ENCODE data around the gene C5orf46. TPM values are rescaled to one million over a fixed set of nuclear protein-coding genes. Genes with fewer than 3 reads are reported as not detected.

C5orf46 gene
- total RNA-seq, 2 experiments from 2014 or later: not detected

DNA sequence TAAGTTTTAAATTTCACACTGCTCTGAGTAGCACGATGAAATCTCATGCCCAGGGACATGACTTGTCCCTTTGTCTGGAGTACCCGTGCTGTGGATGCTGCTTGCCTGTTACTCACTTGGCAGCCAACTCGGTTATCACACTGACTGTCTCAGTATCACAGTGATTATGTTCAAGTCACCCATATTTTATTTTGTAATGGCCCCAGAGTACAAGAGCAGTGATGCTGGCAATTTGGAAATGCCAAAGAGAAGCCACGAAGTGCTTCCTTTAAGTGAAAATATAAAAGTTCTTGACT is 50.6 kb downstream of the C5orf46 start:
- intact Hi-C loops (cut with micrococcal nuclease; ENCODE audit: unreplicated experiment): no loop called here
- no peak for TF ChIP-seq EZH2phosphoT487 (IDR thresholded peaks at IDR 0.05; ENCODE audit: borderline replicate concordance, low read depth, low read length)
- TF ChIP-seq, protein P1, sequence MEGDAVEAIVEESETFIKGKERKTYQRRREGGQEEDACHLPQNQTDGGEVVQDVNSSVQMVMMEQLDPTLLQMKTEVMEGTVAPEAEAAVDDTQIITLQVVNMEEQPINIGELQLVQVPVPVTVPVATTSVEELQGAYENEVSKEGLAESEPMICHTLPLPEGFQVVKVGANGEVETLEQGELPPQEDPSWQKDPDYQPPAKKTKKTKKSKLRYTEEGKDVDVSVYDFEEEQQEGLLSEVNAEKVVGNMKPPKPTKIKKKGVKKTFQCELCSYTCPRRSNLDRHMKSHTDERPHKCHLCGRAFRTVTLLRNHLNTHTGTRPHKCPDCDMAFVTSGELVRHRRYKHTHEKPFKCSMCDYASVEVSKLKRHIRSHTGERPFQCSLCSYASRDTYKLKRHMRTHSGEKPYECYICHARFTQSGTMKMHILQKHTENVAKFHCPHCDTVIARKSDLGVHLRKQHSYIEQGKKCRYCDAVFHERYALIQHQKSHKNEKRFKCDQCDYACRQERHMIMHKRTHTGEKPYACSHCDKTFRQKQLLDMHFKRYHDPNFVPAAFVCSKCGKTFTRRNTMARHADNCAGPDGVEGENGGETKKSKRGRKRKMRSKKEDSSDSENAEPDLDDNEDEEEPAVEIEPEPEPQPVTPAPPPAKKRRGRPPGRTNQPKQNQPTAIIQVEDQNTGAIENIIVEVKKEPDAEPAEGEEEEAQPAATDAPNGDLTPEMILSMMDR (conservative IDR thresholded peaks at IDR 0.05; ENCODE audit: low read length): no peak
- BruUV-seq (replicated peaks): no TSS peak
- POLR2A ChIA-PET: no interaction called here
- CTCF ChIA-PET (ENCODE audit: unreplicated experiment): no interaction called here
- Histone ChIP-seq H3K79me2 (ENCODE audit: insufficient read depth, low read depth, low read length) (no peaks in the 10 kb centered on the region), H3K9me2 (ENCODE audit: insufficient read depth, low read length) (no peaks in the 10 kb centered on the region), H3K4me1 (ENCODE audit: insufficient read depth, low read length, poor library complexity, severe bottlenecking) (no peaks in the 10 kb centered on the region), H3K9me3 (ENCODE audit: low read length) (no peaks in the 10 kb centered on the region), H3K36me3 (ENCODE audit: insufficient read depth, low read length) (no peaks in the 10 kb centered on the region), H4K20me1 (ENCODE audit: insufficient read depth, low read length) (no peaks in the 10 kb centered on the region), H3K4me3 (ENCODE audit: low read depth, low read length, poor library complexity, severe bottlenecking) (no peak overlapping the region), H3K27ac (ENCODE audit: low read depth, low read length, poor library complexity, severe bottlenecking) (no peak overlapping the region), H3K4me2 (ENCODE audit: low read length) (no peak overlapping the region), H2AFZ (ENCODE audit: low read length) (no peak overlapping the region)
- no peak for DNase-seq (ENCODE audit: low spot score)

DNA sequence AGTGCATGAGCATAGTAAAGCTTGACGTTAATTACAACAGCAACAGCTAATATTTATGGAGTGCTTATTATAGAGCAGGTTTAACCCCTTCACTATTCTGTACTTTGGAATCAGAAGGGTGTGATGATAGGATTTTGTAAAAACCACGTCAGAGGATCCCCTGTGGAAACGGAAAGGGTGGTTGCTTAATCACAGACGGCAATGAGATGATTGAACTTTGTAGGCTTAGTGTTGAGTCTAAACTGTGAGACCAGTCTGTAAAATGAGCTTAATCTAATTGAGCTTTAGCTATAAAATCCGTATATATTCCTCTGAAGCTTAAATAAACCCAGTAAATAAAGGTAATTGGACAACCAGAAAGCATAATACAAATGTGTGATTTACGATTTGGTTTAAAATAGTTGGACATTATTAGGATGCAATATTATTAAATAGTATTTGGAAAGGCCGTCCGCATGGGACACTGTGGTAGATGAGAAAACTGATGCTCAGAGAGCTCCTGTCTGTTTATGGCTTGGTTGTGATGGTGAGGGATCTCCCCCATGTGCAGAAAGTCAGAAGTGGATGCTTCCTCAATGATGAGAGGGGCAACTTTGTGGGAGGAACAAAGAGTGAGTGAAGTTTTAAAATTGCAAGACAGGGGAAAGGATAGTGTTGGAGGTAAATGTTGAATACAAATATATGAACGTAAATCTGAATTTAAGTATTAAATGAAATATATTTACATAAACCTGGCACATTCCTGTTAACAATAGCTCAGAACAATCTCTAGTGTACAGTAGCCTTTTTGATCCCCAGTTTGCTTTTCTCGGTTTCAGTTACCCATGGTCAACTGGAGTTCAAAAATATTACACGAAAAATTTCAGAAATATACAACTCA is 51.2 kb downstream of the C5orf46 start:
- intact Hi-C loops (cut with micrococcal nuclease; ENCODE audit: unreplicated experiment): no loop called here
- Histone ChIP-seq H3K36me3 (ENCODE audit: insufficient read depth, low read length) (no peaks in the 10 kb centered on the region), H3K9me2 (ENCODE audit: insufficient read depth, low read length) (no peaks in the 10 kb centered on the region), H3K27ac (ENCODE audit: low read depth, low read length, poor library complexity, severe bottlenecking) (no peak overlapping the region), H3K4me1 (ENCODE audit: insufficient read depth, low read length, poor library complexity, severe bottlenecking) (no peaks in the 10 kb centered on the region), H3K9me3 (ENCODE audit: low read length) (no peaks in the 10 kb centered on the region), H3K4me3 (ENCODE audit: low read depth, low read length, poor library complexity, severe bottlenecking) (no peak overlapping the region), H3K4me2 (ENCODE audit: low read length) (no peak overlapping the region), H4K20me1 (ENCODE audit: insufficient read depth, low read length) (no peaks in the 10 kb centered on the region), H2AFZ (ENCODE audit: low read length) (no peak overlapping the region), H3K79me2 (ENCODE audit: insufficient read depth, low read depth, low read length) (no peaks in the 10 kb centered on the region)
- TF ChIP-seq, protein P1 (conservative IDR thresholded peaks at IDR 0.05; ENCODE audit: low read length): no peak
- TF ChIP-seq EZH2phosphoT487 (IDR thresholded peaks at IDR 0.05; ENCODE audit: borderline replicate concordance, low read depth, low read length): no peak
- ChIA-PET CTCF (ENCODE audit: unreplicated experiment) (no interaction called here), POLR2A (interaction anchor here (0.6 to 1.2 kb wide), 3 partner anchors 9 to 229 kb away, joined by 3 to 4 read pairs (median 3); no protein-coding TSS in a partner anchor)
- BruUV-seq (replicated peaks): no TSS peak
- no peak for DNase-seq (ENCODE audit: low spot score)

DNA sequence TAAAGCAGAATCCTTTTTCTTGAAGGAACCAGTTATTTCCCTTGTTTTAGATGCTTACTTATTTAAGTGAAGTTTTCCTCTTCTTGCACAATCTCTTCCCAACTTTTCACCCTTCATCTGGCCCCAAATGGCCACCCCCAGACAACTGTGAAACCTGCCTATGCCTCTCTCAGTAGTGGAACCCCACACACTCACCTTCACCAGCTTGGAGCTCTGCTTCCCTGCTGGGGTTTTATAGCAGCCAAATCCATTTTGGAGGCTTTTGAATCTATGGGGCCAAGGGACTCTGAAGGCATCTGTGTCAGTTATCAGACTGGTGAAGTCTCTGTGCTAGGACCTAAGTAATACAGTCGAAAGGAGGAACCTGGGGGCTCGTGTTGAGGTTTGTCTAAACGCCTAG is 52.0 kb downstream of the C5orf46 start:
- H3K27ac ChIP-seq (ENCODE audit: low read depth, low read length, poor library complexity, severe bottlenecking): no peak overlapping the region
- DNase-seq (ENCODE audit: low spot score): no peak
- no peak overlapping the region for H3K4me2 ChIP-seq (ENCODE audit: low read length)
- no peaks in the 10 kb centered on the region for H3K9me3 ChIP-seq (ENCODE audit: low read length)
- H4K20me1 ChIP-seq (ENCODE audit: insufficient read depth, low read length): no peaks in the 10 kb centered on the region
- H3K4me3 ChIP-seq (ENCODE audit: low read depth, low read length, poor library complexity, severe bottlenecking): no peak overlapping the region
- H3K4me1 ChIP-seq (ENCODE audit: insufficient read depth, low read length, poor library complexity, severe bottlenecking): no peaks in the 10 kb centered on the region
- H2AFZ ChIP-seq (ENCODE audit: low read length): no peak overlapping the region
- POLR2A ChIA-PET: interaction anchor here (1.0 to 1.2 kb wide), 2 partner anchors 9 to 10 kb away, joined by 3 to 4 read pairs; no protein-coding TSS in a partner anchor
- no peaks in the 10 kb centered on the region for H3K9me2 ChIP-seq (ENCODE audit: insufficient read depth, low read length)
- BruUV-seq (replicated peaks): no TSS peak
- CTCF ChIA-PET (ENCODE audit: unreplicated experiment): no interaction called here
- H3K79me2 ChIP-seq (ENCODE audit: insufficient read depth, low read depth, low read length): no peaks in the 10 kb centered on the region
- H3K36me3 ChIP-seq (ENCODE audit: insufficient read depth, low read length): no peaks in the 10 kb centered on the region
- intact Hi-C loops (cut with micrococcal nuclease; ENCODE audit: unreplicated experiment): no loop called here
- no peak for TF ChIP-seq EZH2phosphoT487 (IDR thresholded peaks at IDR 0.05; ENCODE audit: borderline replicate concordance, low read depth, low read length)
- TF ChIP-seq, protein P1 (conservative IDR thresholded peaks at IDR 0.05; ENCODE audit: low read length): no peak
